IgD-negative memory B cell (primary cell): ENCODE measurements around the gene TMEM235. TPM values are rescaled to one million over a fixed set of nuclear protein-coding genes. Genes with fewer than 3 reads are reported as not detected.
A peak's percentile ranks its signal among the peaks of the same experiment; 100 is the strongest.

Experiments used
- H3K27ac Mint-ChIP-seq, 3 donors: one replicate each; pipeline ENCODE4 v1.8.0; 2020 to 2022; ENCODE audit warnings: mild to moderate bottlenecking in 3 of 3, mixed read lengths in 3 of 3, moderate library complexity in 1 of 3
- H3K27me3 Mint-ChIP-seq: one replicate; pipeline ENCODE4 v1.8.0; 2021; ENCODE audit warnings: mixed read lengths
- H3K36me3 Mint-ChIP-seq: one replicate; pipeline ENCODE4 v1.8.0; 2020; ENCODE audit warnings: mild to moderate bottlenecking, mixed read lengths
- H3K4me1 Mint-ChIP-seq, 3 donors: one replicate each; pipeline ENCODE4 v1.8.0; 2020 to 2022; ENCODE audit warnings: mixed read lengths in 3 of 3, mild to moderate bottlenecking in 1 of 3
- H3K4me3 Mint-ChIP-seq, 4 donors: one replicate each; pipeline ENCODE4 v1.8.0; 2020 to 2022; ENCODE audit warnings: mild to moderate bottlenecking in 4 of 4, mixed read lengths in 4 of 4, moderate library complexity in 3 of 4
- H3K9me3 Mint-ChIP-seq, 3 donors: one replicate each; pipeline ENCODE4 v1.8.0; 2020 to 2021; ENCODE audit warnings: mixed read lengths in 3 of 3, mild to moderate bottlenecking in 1 of 3
- polyA plus RNA-seq: library from polyadenylated mRNA; unstranded; fragments of 300-500 nt; fragmentation: Illumina TruSeq; gene quantifications from one replicate; pipeline ENCODE4 v1.2.3, GENCODE V29; 2021

TMEM235 gene
- polyA plus RNA-seq, 1 donor from 2014 or later, result not detected

GRCh38 chr17:78205124-78205775, 26.2 kb upstream of the TMEM235 start:
- Mint-ChIP-seq H3K9me3 (no peaks in the 10 kb centered on the region), H3K27me3 (no peaks in the 10 kb centered on the region), H3K4me3 (no peak overlapping the region), H3K36me3 (peaks cover 5% of the 10 kb centered on the region), H3K27ac (no peak overlapping the region), H3K4me1 (peaks cover 0 to 3% (median 0%) of the 10 kb centered on the region in 3 donors)

DNA sequence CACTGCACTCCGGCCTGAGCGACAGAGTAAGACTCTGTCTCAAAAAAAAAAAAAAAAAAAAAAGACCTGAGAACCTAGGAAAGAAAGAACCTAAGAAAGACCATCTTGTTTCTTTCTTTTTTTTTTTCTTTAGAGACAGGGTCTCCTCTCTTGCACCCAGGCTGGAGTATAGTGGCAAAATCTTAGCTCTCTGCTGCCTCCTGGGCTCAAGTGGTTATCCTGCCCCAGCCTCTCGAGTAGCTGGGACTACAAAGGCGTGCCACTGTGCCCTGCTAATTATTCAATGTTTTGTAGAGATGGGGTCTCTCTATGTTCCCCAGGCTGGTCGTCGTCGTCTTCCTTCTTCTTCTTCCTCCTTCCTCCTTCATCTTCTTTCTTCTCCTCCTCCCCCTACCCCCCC, 25.1 kb upstream of the TMEM235 start:
- Mint-ChIP-seq H3K27me3 (no peaks in the 10 kb centered on the region), H3K4me1 (peaks cover 0 to 3% (median 0%) of the 10 kb centered on the region in 3 donors), H3K9me3 (no peaks in the 10 kb centered on the region), H3K4me3 (no peak overlapping the region), H3K36me3 (peaks cover 5% of the 10 kb centered on the region), H3K27ac (peak overlapping the region in 1 of 3 donors; percentile 86)

- H3K4me1 Mint-ChIP-seq, result peaks cover 0 to 3% (median 0%) of the 10 kb centered on the region in 3 donors
- H3K4me3 Mint-ChIP-seq, result no peak overlapping the region
- H3K27ac Mint-ChIP-seq, result no peak overlapping the region
- no peaks in the 10 kb centered on the region for H3K27me3 Mint-ChIP-seq
- no peaks in the 10 kb centered on the region for H3K9me3 Mint-ChIP-seq
- peaks cover 5% of the 10 kb centered on the region for H3K36me3 Mint-ChIP-seq
Observed at GRCh38 chr17:78208486-78208885, 22.9 kb upstream of the TMEM235 start.

- peaks cover 0 to 6% (median 5%) of the 10 kb centered on the region in 3 donors for H3K4me1 Mint-ChIP-seq
- H3K36me3 Mint-ChIP-seq, result peaks cover 2% of the 10 kb centered on the region
- H3K9me3 Mint-ChIP-seq, result no peaks in the 10 kb centered on the region
- H3K27me3 Mint-ChIP-seq, result no peaks in the 10 kb centered on the region
- H3K4me3 Mint-ChIP-seq, result no peak overlapping the region
- no peak overlapping the region for H3K27ac Mint-ChIP-seq
Observed at GRCh38 chr17:78210111-78210510, 21.3 kb upstream of the TMEM235 start.

GRCh38 chr17:78211032-78211431, 20.4 kb upstream of the TMEM235 start:
- no peak overlapping the region for H3K27ac Mint-ChIP-seq
- H3K4me3 Mint-ChIP-seq, result peak overlapping the region in 1 of 4 donors; percentile 45
- no peaks in the 10 kb centered on the region for H3K9me3 Mint-ChIP-seq
- H3K36me3 Mint-ChIP-seq, result peaks cover 2% of the 10 kb centered on the region
- H3K27me3 Mint-ChIP-seq, result no peaks in the 10 kb centered on the region
- H3K4me1 Mint-ChIP-seq, result peaks cover 0 to 6% (median 5%) of the 10 kb centered on the region in 3 donors

DNA sequence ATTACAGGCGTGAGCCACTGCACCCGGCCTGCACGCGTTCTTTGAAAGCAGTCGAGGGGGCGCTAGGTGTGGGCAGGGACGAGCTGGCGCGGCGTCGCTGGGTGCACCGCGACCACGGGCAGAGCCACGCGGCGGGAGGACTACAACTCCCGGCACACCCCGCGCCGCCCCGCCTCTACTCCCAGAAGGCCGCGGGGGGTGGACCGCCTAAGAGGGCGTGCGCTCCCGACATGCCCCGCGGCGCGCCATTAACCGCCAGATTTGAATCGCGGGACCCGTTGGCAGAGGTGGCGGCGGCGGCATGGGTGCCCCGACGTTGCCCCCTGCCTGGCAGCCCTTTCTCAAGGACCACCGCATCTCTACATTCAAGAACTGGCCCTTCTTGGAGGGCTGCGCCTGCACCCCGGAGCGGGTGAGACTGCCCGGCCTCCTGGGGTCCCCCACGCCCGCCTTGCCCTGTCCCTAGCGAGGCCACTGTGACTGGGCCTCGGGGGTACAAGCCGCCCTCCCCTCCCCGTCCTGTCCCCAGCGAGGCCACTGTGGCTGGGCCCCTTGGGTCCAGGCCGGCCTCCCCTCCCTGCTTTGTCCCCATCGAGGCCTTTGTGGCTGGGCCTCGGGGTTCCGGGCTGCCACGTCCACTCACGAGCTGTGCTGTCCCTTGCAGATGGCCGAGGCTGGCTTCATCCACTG, 17.3 kb upstream of the TMEM235 start, which contains the start of gene BIRC5:
Gene BIRC5, plus strand, starts transcription at position 238 of the 690 bp plus-strand sequence. Its CDS starts 64 bp downstream, at position 302.
- no peaks in the 10 kb centered on the region for H3K27me3 Mint-ChIP-seq
- H3K27ac Mint-ChIP-seq, result no peak within 1 kb of the TSS
- no peaks in the 10 kb centered on the region for H3K9me3 Mint-ChIP-seq
- H3K36me3 Mint-ChIP-seq, result peaks cover 2% of the 10 kb centered on the region
- H3K4me1 Mint-ChIP-seq, result peaks cover 0 to 5% (median 3%) of the 10 kb centered on the region in 3 donors
- peak within 1 kb of the TSS in 3 of 4 donors; percentile 75 to 84 (median 79) for H3K4me3 Mint-ChIP-seq

DNA sequence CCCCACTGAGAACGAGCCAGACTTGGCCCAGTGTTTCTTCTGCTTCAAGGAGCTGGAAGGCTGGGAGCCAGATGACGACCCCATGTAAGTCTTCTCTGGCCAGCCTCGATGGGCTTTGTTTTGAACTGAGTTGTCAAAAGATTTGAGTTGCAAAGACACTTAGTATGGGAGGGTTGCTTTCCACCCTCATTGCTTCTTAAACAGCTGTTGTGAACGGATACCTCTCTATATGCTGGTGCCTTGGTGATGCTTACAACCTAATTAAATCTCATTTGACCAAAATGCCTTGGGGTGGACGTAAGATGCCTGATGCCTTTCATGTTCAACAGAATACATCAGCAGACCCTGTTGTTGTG, 16.7 kb upstream of the TMEM235 start:
- Mint-ChIP-seq H3K27me3 (no peaks in the 10 kb centered on the region), H3K4me1 (peaks cover 0 to 5% (median 3%) of the 10 kb centered on the region in 3 donors), H3K9me3 (no peaks in the 10 kb centered on the region), H3K36me3 (peaks cover 2% of the 10 kb centered on the region), H3K4me3 (peak overlapping the region in 3 of 4 donors; percentile 75 to 84 (median 79)), H3K27ac (no peak overlapping the region)

GRCh38 chr17:78219396-78220150, 11.9 kb upstream of the TMEM235 start:
- Mint-ChIP-seq H3K36me3 (peaks cover 3% of the 10 kb centered on the region), H3K9me3 (no peaks in the 10 kb centered on the region), H3K27ac (peak overlapping the region in 1 of 3 donors; percentile 18), H3K27me3 (no peaks in the 10 kb centered on the region), H3K4me1 (peaks cover 0 to 3% (median 0%) of the 10 kb centered on the region in 3 donors), H3K4me3 (no peak overlapping the region)

DNA sequence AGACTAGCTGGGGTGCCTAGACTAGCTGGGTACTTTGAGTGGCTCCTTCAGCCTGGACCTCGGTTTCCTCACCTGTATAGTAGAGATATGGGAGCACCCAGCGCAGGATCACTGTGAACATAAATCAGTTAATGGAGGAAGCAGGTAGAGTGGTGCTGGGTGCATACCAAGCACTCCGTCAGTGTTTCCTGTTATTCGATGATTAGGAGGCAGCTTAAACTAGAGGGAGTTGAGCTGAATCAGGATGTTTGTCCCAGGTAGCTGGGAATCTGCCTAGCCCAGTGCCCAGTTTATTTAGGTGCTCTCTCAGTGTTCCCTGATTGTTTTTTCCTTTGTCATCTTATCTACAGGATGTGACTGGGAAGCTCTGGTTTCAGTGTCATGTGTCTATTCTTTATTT, 8.4 kb upstream of the TMEM235 start:
- Mint-ChIP-seq H3K4me3 (no peak overlapping the region), H3K36me3 (peaks cover 3% of the 10 kb centered on the region), H3K9me3 (no peaks in the 10 kb centered on the region), H3K27me3 (peaks cover 13% of the 10 kb centered on the region), H3K4me1 (peaks cover 0 to 3% (median 0%) of the 10 kb centered on the region in 3 donors), H3K27ac (no peak overlapping the region)

DNA sequence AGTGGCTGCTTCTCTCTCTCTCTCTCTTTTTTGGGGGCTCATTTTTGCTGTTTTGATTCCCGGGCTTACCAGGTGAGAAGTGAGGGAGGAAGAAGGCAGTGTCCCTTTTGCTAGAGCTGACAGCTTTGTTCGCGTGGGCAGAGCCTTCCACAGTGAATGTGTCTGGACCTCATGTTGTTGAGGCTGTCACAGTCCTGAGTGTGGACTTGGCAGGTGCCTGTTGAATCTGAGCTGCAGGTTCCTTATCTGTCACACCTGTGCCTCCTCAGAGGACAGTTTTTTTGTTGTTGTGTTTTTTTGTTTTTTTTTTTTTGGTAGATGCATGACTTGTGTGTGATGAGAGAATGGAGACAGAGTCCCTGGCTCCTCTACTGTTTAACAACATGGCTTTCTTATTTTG, 7.7 kb upstream of the TMEM235 start:
- Mint-ChIP-seq H3K4me3 (no peak overlapping the region), H3K4me1 (peaks cover 0 to 3% (median 0%) of the 10 kb centered on the region in 3 donors), H3K27ac (no peak overlapping the region), H3K9me3 (no peaks in the 10 kb centered on the region), H3K36me3 (peaks cover 3% of the 10 kb centered on the region), H3K27me3 (peaks cover 13% of the 10 kb centered on the region)

DNA sequence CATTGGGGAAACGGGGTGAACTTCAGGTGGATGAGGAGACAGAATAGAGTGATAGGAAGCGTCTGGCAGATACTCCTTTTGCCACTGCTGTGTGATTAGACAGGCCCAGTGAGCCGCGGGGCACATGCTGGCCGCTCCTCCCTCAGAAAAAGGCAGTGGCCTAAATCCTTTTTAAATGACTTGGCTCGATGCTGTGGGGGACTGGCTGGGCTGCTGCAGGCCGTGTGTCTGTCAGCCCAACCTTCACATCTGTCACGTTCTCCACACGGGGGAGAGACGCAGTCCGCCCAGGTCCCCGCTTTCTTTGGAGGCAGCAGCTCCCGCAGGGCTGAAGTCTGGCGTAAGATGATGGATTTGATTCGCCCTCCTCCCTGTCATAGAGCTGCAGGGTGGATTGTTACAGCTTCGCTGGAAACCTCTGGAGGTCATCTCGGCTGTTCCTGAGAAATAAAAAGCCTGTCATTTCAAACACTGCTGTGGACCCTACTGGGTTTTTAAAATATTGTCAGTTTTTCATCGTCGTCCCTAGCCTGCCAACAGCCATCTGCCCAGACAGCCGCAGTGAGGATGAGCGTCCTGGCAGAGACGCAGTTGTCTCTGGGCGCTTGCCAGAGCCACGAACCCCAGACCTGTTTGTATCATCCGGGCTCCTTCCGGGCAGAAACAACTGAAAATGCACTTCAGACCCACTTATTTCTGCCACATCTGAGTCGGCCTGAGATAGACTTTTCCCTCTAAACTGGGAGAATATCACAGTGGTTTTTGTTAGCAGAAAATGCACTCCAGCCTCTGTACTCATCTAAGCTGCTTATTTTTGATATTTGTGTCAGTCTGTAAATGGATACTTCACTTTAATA, 7.0 kb upstream of the TMEM235 start:
- H3K4me1 Mint-ChIP-seq, result peaks cover 0 to 3% (median 0%) of the 10 kb centered on the region in 3 donors
- H3K4me3 Mint-ChIP-seq, result no peak overlapping the region
- H3K27me3 Mint-ChIP-seq, result peaks cover 13% of the 10 kb centered on the region
- H3K27ac Mint-ChIP-seq, result no peak overlapping the region
- no peaks in the 10 kb centered on the region for H3K9me3 Mint-ChIP-seq
- peaks cover 1% of the 10 kb centered on the region for H3K36me3 Mint-ChIP-seq

DNA sequence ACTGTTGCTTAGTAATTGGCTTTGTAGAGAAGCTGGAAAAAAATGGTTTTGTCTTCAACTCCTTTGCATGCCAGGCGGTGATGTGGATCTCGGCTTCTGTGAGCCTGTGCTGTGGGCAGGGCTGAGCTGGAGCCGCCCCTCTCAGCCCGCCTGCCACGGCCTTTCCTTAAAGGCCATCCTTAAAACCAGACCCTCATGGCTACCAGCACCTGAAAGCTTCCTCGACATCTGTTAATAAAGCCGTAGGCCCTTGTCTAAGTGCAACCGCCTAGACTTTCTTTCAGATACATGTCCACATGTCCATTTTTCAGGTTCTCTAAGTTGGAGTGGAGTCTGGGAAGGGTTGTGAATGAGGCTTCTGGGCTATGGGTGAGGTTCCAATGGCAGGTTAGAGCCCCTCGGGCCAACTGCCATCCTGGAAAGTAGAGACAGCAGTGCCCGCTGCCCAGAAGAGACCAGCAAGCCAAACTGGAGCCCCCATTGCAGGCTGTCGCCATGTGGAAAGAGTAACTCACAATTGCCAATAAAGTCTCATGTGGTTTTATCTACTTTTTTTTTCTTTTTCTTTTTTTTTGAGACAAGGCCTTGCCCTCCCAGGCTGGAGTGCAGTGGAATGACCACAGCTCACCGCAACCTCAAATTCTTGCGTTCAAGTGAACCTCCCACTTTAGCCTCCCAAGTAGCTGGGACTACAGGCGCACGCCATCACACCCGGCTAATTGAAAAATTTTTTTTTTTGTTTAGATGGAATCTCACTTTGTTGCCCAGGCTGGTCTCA, 6.2 kb upstream of the TMEM235 start:
- no peaks in the 10 kb centered on the region for H3K9me3 Mint-ChIP-seq
- H3K27ac Mint-ChIP-seq, result peak overlapping the region in 1 of 3 donors; percentile 32
- H3K27me3 Mint-ChIP-seq, result peaks cover 18% of the 10 kb centered on the region
- peaks cover 1% of the 10 kb centered on the region for H3K36me3 Mint-ChIP-seq
- peaks cover 0 to 3% (median 0%) of the 10 kb centered on the region in 3 donors for H3K4me1 Mint-ChIP-seq
- H3K4me3 Mint-ChIP-seq, result no peak overlapping the region

GRCh38 chr17:78226055-78226758, 5.2 kb upstream of the TMEM235 start:
- peak overlapping the region in 1 of 3 donors; percentile 32 for H3K27ac Mint-ChIP-seq
- peaks cover 1% of the 10 kb centered on the region for H3K36me3 Mint-ChIP-seq
- peaks cover 0 to 7% (median 0%) of the 10 kb centered on the region in 3 donors for H3K4me1 Mint-ChIP-seq
- H3K4me3 Mint-ChIP-seq, result no peak overlapping the region
- no peaks in the 10 kb centered on the region for H3K9me3 Mint-ChIP-seq
- H3K27me3 Mint-ChIP-seq, result peaks cover 27% of the 10 kb centered on the region
